C4-2B (cell line): ENCODE data around the gene U2AF2.

Source experiments
- CTCF ChIP-seq: fragments of 450-650 bp; conservative IDR thresholded peaks from 2 replicates; pipeline ENCODE4 v1.5.1; 2017; ENCODE audit warnings: mild to moderate bottlenecking
- ZFX ChIP-seq: fragments of 450-650 bp; IDR thresholded peaks from 2 replicates; pipeline ENCODE4 v1.6.1; 2017

GRCh38 chr19:55663846-55664536 lies 9.2 kb downstream of the U2AF2 start:
- no peak for TF ChIP-seq CTCF
- TF ChIP-seq ZFX, result no peak
